DMS79 (cell line): Measurements from ENCODE around the gene CELSR3.

Source experiments
- DNase-seq: peaks from one replicate; lab custom pipeline; 2025; lab: John Stamatoyannopoulos, UW

The CELSR3 gene

DNA sequence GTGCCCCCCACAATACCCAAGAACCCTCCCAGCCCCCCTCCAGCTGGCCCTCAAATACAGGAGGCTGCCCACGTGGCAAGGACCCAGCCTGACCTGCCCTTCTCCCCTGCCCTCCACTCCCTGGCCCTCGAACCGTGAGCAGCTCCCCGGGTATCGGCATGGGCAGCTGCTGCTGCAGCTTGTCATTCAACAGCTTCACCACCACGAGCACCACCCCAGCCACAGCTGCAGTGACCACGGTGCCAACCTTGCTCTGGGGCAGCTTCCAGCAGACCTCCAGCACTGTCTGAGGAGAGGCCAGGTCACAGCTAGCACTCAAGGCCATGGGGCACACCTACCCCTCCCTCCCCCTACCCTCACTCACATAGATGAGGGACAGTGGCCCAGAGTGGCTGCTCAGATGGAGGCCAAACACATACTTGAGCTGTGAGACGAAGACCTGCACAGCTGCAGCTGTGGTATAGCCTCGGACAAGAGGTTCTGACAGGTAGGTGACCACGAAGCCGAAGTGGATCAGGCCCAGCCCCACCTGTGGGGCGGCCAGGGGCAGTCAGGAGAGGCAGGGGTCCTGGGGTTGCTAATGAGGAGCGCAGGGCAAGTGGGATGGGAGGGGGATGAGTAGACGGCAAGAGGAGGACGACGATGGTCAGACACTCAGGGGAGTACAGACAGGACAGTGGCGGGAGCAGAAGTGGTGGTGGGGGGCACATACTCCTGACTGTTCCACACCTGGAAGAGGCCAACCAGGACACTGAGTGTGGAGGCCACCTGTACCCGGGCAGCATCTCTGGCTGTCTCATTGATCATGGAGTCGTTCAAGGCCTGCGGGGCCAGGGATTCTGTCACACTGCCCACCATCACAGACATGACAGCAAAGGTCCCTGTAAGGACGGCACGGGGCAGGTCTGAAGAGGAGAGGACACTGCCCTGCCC, 30.9 kb downstream of the CELSR3 start:
- DNase-seq = no peak

DNA sequence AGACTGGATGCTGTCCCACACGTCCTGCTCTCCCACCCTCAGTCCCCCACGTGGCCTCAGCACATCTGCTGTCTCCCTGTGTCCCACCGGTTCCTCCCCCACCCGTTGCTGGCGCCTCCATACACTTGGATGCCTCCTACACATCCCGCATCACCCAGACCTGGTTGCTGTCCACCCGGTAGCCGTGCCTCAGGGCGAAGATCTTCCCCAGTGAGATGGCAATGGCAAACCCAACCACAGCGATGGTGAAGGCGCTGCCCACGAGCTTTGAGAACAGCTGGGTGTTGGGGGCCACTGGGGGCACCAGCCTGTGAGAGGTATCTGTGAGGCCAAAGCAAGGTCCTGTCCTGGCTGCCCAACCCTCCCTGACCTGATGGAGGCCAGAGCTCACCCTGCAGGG, 31.9 kb downstream of the CELSR3 start:
- no peak for DNase-seq

- DNase-seq = no peak
Observed at GRCh38 chr3:48630407-48630806, 32.3 kb downstream of the CELSR3 start.

- DNase-seq = no peak
Observed at GRCh38 chr3:48629894-48630293, 32.8 kb downstream of the CELSR3 start.

- DNase-seq = no peak
Observed at GRCh38 chr3:48628277-48629017, 34.2 kb downstream of the CELSR3 start.

DNA sequence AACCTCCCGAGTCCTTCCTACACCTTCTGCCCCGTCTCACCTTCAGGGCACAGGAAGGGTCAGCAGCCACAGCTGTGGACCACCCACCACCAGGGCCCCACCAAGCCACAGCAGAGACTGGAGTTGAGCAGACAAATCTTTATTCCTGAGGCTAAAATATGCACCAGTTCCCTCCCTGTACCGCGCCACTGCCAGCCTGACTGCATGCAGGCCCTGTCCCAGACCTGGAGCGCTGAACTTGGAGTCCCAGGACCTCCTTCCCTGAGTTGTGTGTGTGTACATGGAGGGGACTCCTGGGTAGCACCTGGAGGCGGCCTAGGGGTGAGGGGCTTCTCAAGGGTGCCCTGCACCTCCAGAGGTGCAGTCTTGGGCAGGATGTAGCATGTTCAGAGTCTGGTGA, 37.1 kb downstream of the CELSR3 start:
- no peak for DNase-seq

GRCh38 chr3:48624767-48625166, 37.9 kb downstream of the CELSR3 start:
- DNase-seq = no peak

DNA sequence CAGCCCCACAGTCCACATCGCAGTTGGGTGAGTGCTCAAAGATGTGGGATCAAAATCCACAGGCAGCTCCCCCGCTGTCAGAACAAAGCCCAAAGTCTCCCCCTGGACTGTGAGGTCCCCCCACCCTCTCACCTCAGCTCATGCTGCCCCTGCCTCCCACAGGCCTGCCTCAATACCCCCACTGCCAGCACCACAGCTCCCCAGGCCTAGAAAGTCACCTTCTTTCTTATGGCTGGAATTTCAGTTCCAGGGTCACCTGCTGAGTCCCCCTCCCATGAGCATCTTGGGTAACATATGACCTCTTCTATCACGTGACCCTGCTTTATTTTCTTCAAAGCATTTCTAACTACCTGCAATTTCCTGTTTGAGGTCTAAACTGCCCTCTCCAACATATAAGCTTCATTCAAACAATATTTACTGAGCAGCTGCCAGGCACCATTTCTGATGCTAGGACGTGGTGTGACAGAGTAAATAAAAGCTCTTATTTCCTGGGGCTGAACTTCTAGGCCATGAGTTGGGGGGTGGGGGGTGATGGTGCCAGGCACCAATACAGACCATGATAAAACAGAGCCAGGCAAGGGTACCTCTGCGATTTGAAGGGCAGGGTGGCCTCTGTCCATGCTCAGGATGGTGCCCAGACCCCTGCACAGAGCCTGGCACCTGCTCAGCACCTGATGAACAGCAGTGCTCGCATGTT, 38.7 kb downstream of the CELSR3 start:
- DNase-seq = no peak

- no peak for DNase-seq
Observed at GRCh38 chr3:48621461-48621869, 41.2 kb downstream of the CELSR3 start, which contains the start of gene TMEM89. TMEM89 (minus strand) TSS chr3:48621769; CDS start chr3:48621756, 13 bp downstream.

- no peak for DNase-seq
Observed at GRCh38 chr3:48619541-48620524, 42.9 kb downstream of the CELSR3 start.

DNA sequence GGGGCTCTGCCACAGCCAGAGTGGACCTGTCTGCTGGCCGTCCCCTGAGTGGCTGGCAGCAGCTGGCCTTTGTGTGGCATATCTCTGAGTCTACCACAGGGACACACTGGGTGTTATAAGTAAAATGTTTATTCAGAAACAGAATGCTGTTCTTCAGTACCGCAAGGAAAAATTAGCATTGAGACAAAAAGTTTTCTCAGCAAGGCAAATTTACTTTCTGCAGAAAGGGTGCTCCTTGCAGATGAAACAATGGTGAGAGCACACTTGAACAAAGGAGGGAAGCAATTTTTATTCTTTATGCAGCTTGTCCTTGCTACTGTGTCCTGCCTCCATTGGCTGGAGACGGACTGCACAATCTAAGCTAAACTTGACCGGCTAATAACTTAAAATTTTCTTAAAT, 45.1 kb downstream of the CELSR3 start:
- DNase-seq = no peak

DNA sequence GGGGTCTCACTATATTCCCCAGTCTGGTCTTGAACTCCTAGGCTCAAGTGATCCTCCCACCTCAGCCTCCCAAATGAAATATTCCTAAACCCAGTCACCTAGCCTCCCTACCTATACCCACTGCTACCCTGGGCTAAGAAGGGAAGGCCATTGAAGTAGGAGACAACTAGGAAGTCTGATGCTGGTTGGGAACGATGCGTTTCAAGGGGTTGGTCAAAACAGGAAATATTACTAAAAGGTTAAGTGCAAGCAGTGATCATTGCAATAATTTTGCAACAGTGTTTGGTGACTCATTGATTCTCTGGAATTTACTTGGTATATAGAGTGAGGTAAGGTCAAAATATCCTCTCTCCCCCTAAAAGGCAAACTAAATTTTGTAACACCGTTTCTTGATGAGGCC, 48.6 kb downstream of the CELSR3 start:
- DNase-seq = no peak

DNA sequence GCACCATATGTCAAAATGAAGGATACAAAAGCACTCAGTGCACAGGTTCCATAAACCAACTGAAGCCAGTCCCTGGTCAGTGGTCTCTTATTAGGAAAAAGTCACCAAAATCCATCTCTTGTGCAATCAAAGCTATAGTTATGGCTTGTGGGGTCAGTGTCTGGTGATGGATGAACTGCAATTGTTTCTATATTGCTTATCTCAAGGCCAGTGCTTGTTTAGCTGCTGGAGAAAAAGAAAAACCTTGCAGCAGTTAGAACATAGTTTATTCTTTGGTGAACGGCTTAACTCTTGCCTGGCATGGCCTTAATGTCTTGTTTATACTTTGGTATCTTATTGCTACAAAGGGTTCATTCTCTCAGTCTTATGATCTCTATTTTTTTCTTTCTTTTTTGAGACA, 50.4 kb downstream of the CELSR3 start:
- no peak for DNase-seq

GRCh38 chr3:48609088-48610005, 53.3 kb downstream of the CELSR3 start, which contains the start of gene UQCRC1:
UQCRC1 (minus strand) TSS chr3:48609646; CDS start chr3:48609620, 26 bp downstream.
- DNase-seq = peak; percentile 35

DNA sequence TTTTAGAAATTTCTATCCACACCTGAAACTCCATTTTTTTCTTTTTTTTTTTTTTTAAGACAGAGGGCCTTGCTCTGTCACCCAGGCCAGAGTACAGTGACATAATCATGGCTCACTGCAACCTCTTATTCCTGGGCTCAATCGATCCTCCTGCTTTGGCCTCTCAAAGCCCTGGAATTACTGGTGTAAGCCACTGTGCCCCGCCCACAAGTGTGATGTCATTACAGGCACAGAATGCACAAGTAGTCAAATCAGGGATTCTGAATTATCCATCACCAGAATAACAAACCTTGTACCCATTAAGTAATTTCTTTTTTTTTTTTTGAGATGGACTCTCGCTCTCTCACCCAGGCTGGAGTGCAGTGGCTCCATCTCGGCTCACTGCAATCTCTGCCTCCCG, 55.2 kb downstream of the CELSR3 start:
- no peak for DNase-seq

DNA sequence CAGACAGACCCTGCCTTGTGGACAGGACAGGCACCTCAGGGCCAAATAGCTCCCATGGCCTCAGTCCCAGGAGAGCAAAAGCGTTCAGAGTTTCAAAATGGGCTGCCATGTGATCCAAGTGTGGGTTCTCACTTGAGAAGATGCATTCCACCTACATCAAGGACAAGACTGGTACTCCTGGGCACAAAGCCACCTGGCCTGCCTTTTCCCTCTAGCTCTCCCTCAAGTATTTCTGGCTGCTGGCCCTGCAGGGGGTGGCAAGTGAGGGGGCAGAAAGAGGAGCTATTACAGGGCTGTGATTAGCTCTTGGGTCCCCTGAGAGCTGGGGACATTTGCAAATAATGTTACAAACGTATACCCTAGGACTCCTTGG, 61.1 kb downstream of the CELSR3 start:
- no peak for DNase-seq

DNA sequence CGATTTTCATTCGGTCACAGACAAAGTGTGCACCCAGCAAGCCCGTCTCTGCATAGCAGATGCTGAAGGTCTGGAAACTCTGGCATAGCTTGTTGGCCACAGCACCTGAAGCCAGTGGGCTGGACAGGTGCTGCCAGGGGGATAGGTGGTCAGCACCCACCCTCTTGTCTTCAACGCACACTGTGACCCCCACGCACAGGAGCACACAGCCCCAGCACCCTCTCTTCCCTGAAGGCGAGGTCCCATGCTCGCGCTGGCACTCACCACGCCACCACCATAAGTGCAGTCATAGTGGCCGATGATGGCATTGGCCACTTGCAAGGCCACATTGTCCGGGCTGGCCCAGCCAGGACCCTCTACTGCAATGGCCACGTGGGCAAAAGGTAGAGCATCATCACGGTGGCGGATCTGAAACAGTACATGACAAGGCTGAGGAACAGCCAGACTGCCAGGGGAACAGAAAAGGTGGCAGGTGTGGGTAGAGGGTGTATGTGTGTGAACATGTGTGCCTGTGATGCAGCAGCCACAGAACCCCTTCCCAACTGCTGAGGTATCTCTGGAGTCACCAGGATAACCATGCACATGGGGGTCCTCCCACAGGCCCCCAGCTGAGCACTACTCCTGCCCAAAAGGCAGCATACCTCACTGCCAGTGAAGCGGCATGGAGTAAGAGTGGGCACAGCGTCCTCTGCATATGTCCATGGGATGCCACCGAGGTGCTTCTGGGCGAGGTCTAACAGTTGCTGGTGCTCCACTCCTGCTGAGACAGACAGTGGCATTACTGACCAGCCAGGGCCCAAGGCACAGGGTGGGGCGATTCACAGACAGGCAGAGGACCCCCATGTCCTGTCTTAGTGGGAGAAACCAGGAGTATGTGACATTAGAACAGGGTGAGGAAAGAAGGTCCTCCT, 61.7 kb downstream of the CELSR3 start:
- DNase-seq = no peak

DNA sequence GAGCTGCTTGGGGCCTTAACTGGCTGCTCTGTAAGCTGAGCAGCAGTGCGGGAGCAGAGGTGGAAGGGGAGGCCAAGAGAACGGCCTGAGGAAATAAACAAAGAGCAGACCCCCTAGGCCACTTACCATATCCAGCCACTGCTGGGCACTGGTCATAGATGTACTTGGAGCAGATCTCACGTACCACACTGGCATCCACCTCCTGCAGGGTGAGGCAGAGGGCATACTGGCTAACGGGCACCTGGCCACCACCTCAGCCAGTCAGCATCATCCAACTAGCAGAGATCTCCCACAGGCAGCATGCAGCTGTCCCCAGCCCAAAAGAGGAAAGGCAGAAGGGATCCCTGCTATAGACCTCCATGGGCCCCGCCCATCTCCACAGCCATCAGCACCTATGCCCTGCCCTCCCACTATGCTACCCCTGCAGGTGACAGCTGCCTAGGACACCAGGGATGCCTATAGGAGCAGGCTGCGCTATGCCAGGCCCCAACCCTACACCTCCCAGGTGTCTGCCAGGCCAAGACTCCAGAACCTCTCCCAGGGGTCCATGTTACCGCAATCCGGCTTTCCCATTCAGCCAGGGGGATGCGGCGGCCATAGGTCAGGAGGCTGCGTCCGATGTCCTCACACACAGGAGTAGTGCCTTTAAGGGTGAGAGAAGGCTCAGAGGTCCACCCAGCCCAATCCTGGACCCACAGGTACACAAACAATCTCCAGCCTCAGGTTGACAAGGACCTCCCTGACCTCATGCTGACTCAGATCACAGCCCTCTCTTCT, 63.0 kb downstream of the CELSR3 start:
- no peak for DNase-seq
